OCI-LY3 (cell line): ENCODE measurements around the gene GRHL3.

ENCODE experiments used
- H2AFZ ChIP-seq: fragments of 200-600, 300-600 bp; shearing (Covaris generic); 2 replicates; pipeline ENCODE4 v1.6.0; 2014; ENCODE audit warnings: antibody characterized with exemption, low read depth, low read length
- H3K27ac ChIP-seq: fragments of 200-600, 300-600 bp; sonication (generic); 2 replicates; pipeline ENCODE4 v1.5.1; 2014; ENCODE audit warnings: mild to moderate bottlenecking, low read length, moderate library complexity, mixed read lengths
- H3K27me3 ChIP-seq: fragments of 200-600, 300-600 bp; sonication (generic); 2 replicates; pipeline ENCODE4 v1.6.1; 2014; ENCODE audit warnings: low read depth, low read length, mixed read lengths
- H3K36me3 ChIP-seq: fragments of 200-600, 300-600 bp; sonication (generic); replicated peaks from 2 replicates; pipeline ENCODE3; 2014; ENCODE audit warnings: low read depth, low read length, mixed read lengths
- H3K4me1 ChIP-seq: fragments of 300-600, 200-600 bp; sonication (generic); 2 replicates; pipeline ENCODE4 v1.6.1; 2014; ENCODE audit warnings: low read length, mixed read lengths
- H3K4me2 ChIP-seq: fragments of 200-600, 300-600 bp; sonication (generic); 2 replicates; pipeline ENCODE4 v1.6.1; 2014; ENCODE audit warnings: low read length, mixed read lengths
- H3K4me3 ChIP-seq: fragments of 300-600, 200-600 bp; sonication (generic); 2 replicates; pipeline ENCODE4 v1.5.1; 2014; ENCODE audit warnings: antibody characterized with exemption, mild to moderate bottlenecking, low read length, moderate library complexity
- H3K79me2 ChIP-seq: fragments of 300-600, 200-600 bp; shearing (Covaris generic); 2 replicates; pipeline ENCODE4 v1.6.1; 2014; ENCODE audit warnings: mild to moderate bottlenecking, low read length, mixed read lengths
- H3K9ac ChIP-seq: fragments of 300-600, 200-600 bp; shearing (Covaris generic); 2 replicates; pipeline ENCODE4 v1.6.0; 2014; ENCODE audit warnings: mild to moderate bottlenecking, low read length, moderate library complexity
- H3K9me3 ChIP-seq: fragments of 200-600, 300-600 bp; shearing (Covaris generic); 2 replicates; pipeline ENCODE4 v1.6.1; 2014; ENCODE audit warnings: low read length, mixed read lengths; ENCODE audit not compliant: insufficient read depth
- H4K20me1 ChIP-seq: fragments of 200-600, 300-600 bp; sonication (generic); 2 replicates; pipeline ENCODE4 v1.6.1; 2016; ENCODE audit warnings: low read length, mixed read lengths; ENCODE audit not compliant: insufficient read depth
- EZH2phosphoT487 ChIP-seq: fragments of 200-600 bp; shearing (Covaris generic); IDR thresholded peaks from 2 replicates; pipeline ENCODE4 v1.6.1; 2018; ENCODE audit warnings: antibody characterized with exemption, mixed run types, low read depth
- TF ChIP-seq, protein P1 (sequence below): fragments of 200-600, 300-600 bp; sonication (generic); IDR thresholded peaks from 2 replicates; pipeline ENCODE4 v1.5.1; 2014; ENCODE audit warnings: antibody characterized with exemption, low read length, low read depth

The GRHL3 gene

DNA sequence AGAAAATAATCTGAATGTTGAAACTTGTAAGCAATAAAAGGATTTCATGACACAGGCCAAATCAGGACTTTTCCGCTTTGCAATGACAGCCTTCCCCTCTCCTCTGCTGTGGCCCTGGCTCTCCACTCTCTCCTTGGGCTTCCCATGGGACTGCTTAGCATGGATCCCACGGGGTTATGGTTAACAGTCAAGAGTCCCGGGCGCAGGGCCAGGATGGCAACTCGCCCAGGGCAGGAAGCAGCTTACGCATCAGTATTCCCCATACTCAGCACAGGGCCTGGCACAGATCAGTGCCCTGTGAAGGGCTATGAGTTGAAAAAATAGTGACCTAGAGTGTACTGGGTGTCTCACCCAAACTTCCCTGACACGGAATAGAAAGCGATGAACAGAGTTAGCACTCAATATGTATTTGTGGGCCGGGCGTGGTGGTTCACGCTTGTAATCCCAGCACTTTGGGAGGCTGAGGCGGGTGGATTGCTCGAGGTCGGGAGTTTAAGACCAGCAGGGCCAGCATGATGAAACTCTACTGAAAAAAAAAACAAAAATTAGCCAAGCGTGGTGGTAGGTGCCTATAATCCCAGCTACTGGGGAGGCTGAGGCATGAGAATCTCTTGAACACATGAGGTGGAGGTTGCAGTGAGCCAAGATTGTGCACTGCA is 29.1 kb upstream of the GRHL3 start:
- no peaks in the 10 kb centered on the region for H3K79me2 ChIP-seq
- H3K27me3 ChIP-seq = no peaks in the 10 kb centered on the region
- H2AFZ ChIP-seq = no peak overlapping the region
- TF ChIP-seq, protein P1, sequence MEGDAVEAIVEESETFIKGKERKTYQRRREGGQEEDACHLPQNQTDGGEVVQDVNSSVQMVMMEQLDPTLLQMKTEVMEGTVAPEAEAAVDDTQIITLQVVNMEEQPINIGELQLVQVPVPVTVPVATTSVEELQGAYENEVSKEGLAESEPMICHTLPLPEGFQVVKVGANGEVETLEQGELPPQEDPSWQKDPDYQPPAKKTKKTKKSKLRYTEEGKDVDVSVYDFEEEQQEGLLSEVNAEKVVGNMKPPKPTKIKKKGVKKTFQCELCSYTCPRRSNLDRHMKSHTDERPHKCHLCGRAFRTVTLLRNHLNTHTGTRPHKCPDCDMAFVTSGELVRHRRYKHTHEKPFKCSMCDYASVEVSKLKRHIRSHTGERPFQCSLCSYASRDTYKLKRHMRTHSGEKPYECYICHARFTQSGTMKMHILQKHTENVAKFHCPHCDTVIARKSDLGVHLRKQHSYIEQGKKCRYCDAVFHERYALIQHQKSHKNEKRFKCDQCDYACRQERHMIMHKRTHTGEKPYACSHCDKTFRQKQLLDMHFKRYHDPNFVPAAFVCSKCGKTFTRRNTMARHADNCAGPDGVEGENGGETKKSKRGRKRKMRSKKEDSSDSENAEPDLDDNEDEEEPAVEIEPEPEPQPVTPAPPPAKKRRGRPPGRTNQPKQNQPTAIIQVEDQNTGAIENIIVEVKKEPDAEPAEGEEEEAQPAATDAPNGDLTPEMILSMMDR = no peak
- TF ChIP-seq EZH2phosphoT487 = no peak
- no peaks in the 10 kb centered on the region for H3K9me3 ChIP-seq
- no peak overlapping the region for H3K9ac ChIP-seq
- no peak overlapping the region for H3K27ac ChIP-seq
- H3K4me2 ChIP-seq = no peak overlapping the region
- H3K4me1 ChIP-seq = no peaks in the 10 kb centered on the region
- no peaks in the 10 kb centered on the region for H4K20me1 ChIP-seq
- no peak overlapping the region for H3K4me3 ChIP-seq
- no peaks in the 10 kb centered on the region for H3K36me3 ChIP-seq

DNA sequence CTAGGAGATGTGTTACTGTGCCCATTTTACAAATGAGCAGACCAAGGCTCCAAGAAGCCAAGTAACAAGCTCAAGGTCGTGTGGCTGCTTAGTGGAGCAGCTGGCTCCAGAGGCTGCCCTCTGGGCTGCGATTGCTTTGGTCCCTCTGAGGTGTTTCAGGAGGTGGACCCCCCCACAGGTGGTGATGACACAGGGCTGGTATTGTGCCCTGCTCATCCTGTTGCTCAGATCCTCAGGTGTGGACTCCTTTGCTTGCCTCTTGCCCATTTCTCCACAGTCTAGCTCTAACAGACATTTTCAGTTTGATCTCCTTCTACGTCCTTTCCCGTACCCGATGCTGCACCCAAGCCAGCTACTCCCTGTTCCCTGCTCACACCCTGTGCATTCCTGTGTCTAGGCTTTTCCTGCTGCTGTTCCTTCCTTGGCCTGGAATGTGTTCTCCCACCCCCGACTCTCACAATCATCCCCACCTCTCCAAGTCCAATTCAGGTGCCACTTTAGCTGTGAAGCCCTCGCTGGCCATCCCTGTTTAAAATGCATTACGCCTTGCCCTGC is 28.1 kb upstream of the GRHL3 start:
- no peak overlapping the region for H3K27ac ChIP-seq
- H3K27me3 ChIP-seq = no peaks in the 10 kb centered on the region
- no peak overlapping the region for H3K4me3 ChIP-seq
- H3K36me3 ChIP-seq = no peaks in the 10 kb centered on the region
- H3K9me3 ChIP-seq = no peaks in the 10 kb centered on the region
- no peaks in the 10 kb centered on the region for H3K79me2 ChIP-seq
- H3K9ac ChIP-seq = no peak overlapping the region
- no peak overlapping the region for H2AFZ ChIP-seq
- TF ChIP-seq, protein P1 = no peak
- TF ChIP-seq EZH2phosphoT487 = no peak
- H3K4me1 ChIP-seq = no peaks in the 10 kb centered on the region
- H4K20me1 ChIP-seq = no peaks in the 10 kb centered on the region
- H3K4me2 ChIP-seq = no peak overlapping the region

GRCh38 chr1:24292103-24292502 is 27.1 kb upstream of the GRHL3 start:
- no peaks in the 10 kb centered on the region for H3K27me3 ChIP-seq
- H3K4me2 ChIP-seq = no peak overlapping the region
- H3K79me2 ChIP-seq = no peaks in the 10 kb centered on the region
- no peak overlapping the region for H3K4me3 ChIP-seq
- H4K20me1 ChIP-seq = no peaks in the 10 kb centered on the region
- H2AFZ ChIP-seq = no peak overlapping the region
- no peak overlapping the region for H3K9ac ChIP-seq
- no peaks in the 10 kb centered on the region for H3K4me1 ChIP-seq
- no peak for TF ChIP-seq EZH2phosphoT487
- TF ChIP-seq, protein P1 = no peak
- H3K27ac ChIP-seq = no peak overlapping the region
- no peaks in the 10 kb centered on the region for H3K9me3 ChIP-seq
- H3K36me3 ChIP-seq = no peaks in the 10 kb centered on the region

- Histone ChIP-seq H3K27ac (no peak overlapping the region), H3K9ac (no peak overlapping the region), H3K36me3 (no peaks in the 10 kb centered on the region), H3K4me1 (no peaks in the 10 kb centered on the region), H3K27me3 (no peaks in the 10 kb centered on the region), H3K4me3 (no peak overlapping the region), H2AFZ (no peak overlapping the region), H3K9me3 (no peaks in the 10 kb centered on the region), H3K79me2 (no peaks in the 10 kb centered on the region), H3K4me2 (no peak overlapping the region), H4K20me1 (no peaks in the 10 kb centered on the region)
- no peak for TF ChIP-seq EZH2phosphoT487
- TF ChIP-seq, protein P1 = no peak
Observed at GRCh38 chr1:24292887-24293286, 26.3 kb upstream of the GRHL3 start.
